GM23248 (cell line): Measurements from ENCODE around the gene LRCH4. TPM values are rescaled to one million over a fixed set of nuclear protein-coding genes. Genes with fewer than 3 reads are reported as not detected.

Source experiments
- DNase-seq: peaks from one replicate; pipeline ENCODE4 v3.0.0-alpha.2; 2015
- H2AFZ ChIP-seq: fragments of 200-600 bp; sonication (generic); 2 replicates; pipeline ENCODE4 v1.6.1; 2016; ENCODE audit warnings: antibody characterized with exemption
- H3F3A ChIP-seq: fragments of 200-600 bp; sonication (generic); 2 replicates; pipeline ENCODE4 v1.6.1; 2016; ENCODE audit warnings: mild to moderate bottlenecking, antibody characterized with exemption, mixed run types; ENCODE audit not compliant: insufficient read depth
- H3K27ac ChIP-seq: fragments of 200-600 bp; sonication (generic); 2 replicates; pipeline ENCODE4 v1.5.1; 2016; ENCODE audit warnings: mild to moderate bottlenecking
- H3K27me3 ChIP-seq: fragments of 200-600 bp; sonication (generic); replicated peaks from 2 replicates; pipeline ENCODE4 v1.6.1; 2016; ENCODE audit warnings: mild to moderate bottlenecking; ENCODE audit not compliant: insufficient read depth
- H3K36me3 ChIP-seq: fragments of 200-600 bp; sonication (generic); 2 replicates; pipeline ENCODE4 v1.6.1; 2016; ENCODE audit warnings: low read depth, mild to moderate bottlenecking
- H3K4me1 ChIP-seq: fragments of 200-600 bp; sonication (generic); 2 replicates; pipeline ENCODE4 v1.6.1; 2016; ENCODE audit warnings: mild to moderate bottlenecking; ENCODE audit not compliant: insufficient read depth
- H3K4me2 ChIP-seq: fragments of 200-600 bp; sonication (generic); one replicate; pipeline ENCODE4 v1.6.1; 2016; ENCODE audit warnings: mild to moderate bottlenecking; ENCODE audit not compliant: unreplicated experiment
- H3K4me3 ChIP-seq: fragments of 200-600 bp; sonication (generic); 2 replicates; pipeline ENCODE4 v1.5.1; 2016; ENCODE audit warnings: mild to moderate bottlenecking
- H3K79me2 ChIP-seq: fragments of 200-600 bp; sonication (generic); 2 replicates; pipeline ENCODE4 v1.6.1; 2016; ENCODE audit warnings: mild to moderate bottlenecking; ENCODE audit not compliant: insufficient read depth
- H3K9ac ChIP-seq: fragments of 200-600 bp; sonication (generic); 2 replicates; pipeline ENCODE4 v1.6.1; 2016; ENCODE audit warnings: mild to moderate bottlenecking
- H3K9me2 ChIP-seq: fragments of 200-600 bp; sonication (generic); 2 replicates; pipeline ENCODE4 v1.6.1; 2016; ENCODE audit warnings: mixed run types, mild to moderate bottlenecking, moderate library complexity; ENCODE audit not compliant: insufficient read depth
- H3K9me3 ChIP-seq: fragments of 200-600 bp; sonication (generic); one replicate; pipeline ENCODE4 v1.6.1; 2017; ENCODE audit warnings: low read depth
- H4K20me1 ChIP-seq: fragments of 200-600 bp; sonication (generic); 2 replicates; pipeline ENCODE4 v1.6.0; 2016; ENCODE audit not compliant: insufficient read depth
- EZH2 ChIP-seq: fragments of 200-600 bp; sonication (generic); IDR thresholded peaks from 2 replicates; pipeline ENCODE4 v1.6.1; 2018; ENCODE audit warnings: antibody characterized with exemption, mild to moderate bottlenecking; ENCODE audit not compliant: insufficient read depth, poor library complexity, severe bottlenecking
- EZH2phosphoT487 ChIP-seq: fragments of 200-600 bp; sonication (generic); IDR thresholded peaks from 2 replicates; pipeline ENCODE4 v1.6.1; 2018; ENCODE audit warnings: antibody characterized with exemption, moderate library complexity, mild to moderate bottlenecking, low read depth; ENCODE audit not compliant: insufficient read depth
- WGBS, 2 experiments: methylation state at CpG; one replicate each; pipeline ENCODE4 v1.1.6; 2015 to 2017; ENCODE audit warnings: low lambda C conversion rate in 2 of 2, low coverage in 1 of 2; ENCODE audit errors: missing lambda C conversion rate in 2 of 2; 5-methylcytosine and 5-hydroxymethylcytosine counted together
- in situ Hi-C: fragments of 300-500 bp; cut with MboI; formaldehyde crosslinking; loops from 2 replicates; pipeline ENCODE4 v1.15.0; 2020
- polyA plus RNA-seq: library from polyadenylated mRNA; unstranded; fragments of >200 nt; fragmentation: Nextera tagmentation; extraction: Ambion mirVana; gene quantifications from 2 replicates; pipeline ENCODE4 v1.2.1, GENCODE V29; 2016
- total RNA-seq: library from RNA; depleted of rRNA; stranded (reverse); fragments of >200 nt; shearing (Covaris generic); gene quantifications from 2 replicates; pipeline ENCODE4 v1.2.3, GENCODE V29; 2014

LRCH4 gene
- total and polyA plus RNA-seq, 2 experiments from 2014 or later = 12.9 to 13.6 TPM

DNA sequence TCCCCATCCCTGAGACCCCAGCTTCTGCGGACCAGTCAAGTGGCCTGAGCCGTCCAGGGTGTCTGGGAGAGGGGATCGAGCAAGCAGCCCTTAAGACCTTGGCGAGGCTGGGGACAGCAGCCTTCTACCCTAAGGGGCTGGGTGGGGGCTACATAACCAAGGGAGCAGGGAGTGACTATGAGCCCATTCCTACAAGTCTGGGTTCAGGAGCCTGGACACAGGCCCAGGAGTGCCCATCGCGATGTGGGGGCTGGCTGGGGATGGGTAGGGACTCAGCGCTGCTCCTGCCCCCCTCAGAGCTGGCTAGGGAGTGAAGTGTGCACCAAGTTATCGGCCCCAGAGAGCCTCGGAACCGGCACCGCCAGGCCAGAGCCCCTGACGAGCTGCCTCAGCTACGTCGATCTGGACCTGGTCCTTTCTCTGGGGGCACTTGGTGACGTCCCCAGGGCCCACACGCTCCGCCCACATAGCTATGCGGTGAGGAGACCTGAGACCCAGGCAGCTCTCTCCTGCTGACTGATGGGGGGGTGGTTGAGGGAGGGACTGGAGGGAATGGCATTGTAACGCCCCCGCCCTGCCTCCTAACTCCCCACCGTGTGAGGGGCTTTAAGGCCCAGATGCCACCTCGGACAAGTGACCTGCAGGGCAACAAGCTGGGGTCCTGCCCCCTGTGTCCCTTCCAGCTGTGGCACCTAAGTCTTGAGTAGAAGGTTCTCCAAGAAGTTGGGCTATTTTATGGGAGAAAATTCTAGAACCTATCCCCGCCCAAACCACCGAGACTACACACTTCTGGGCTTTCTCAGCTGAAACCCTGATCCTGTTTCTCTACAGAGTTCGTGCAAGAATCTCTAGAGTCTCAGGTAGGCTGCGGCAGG is 14.7 kb downstream of the LRCH4 start:
- no peaks in the 10 kb centered on the region; the same call in 1 of the 2 replicates for H3K36me3 ChIP-seq
- DNase-seq = no peak
- TF ChIP-seq EZH2phosphoT487 = no peak
- no peaks in the 10 kb centered on the region for H3K79me2 ChIP-seq
- H3K27ac ChIP-seq = no peak overlapping the region
- no peaks in the 10 kb centered on the region for H4K20me1 ChIP-seq
- H3F3A ChIP-seq = no peaks in the 10 kb centered on the region
- H3K27me3 ChIP-seq = no peaks in the 10 kb centered on the region; the same call in 1 of the 2 replicates
- no peak overlapping the region for H3K4me2 ChIP-seq
- H3K9me3 ChIP-seq = no peaks in the 10 kb centered on the region
- H3K4me3 ChIP-seq = no peak overlapping the region
- 83% methylated on average over 25 to 26 of the region's 26 CpGs for WGBS, 2 experiments
- H3K9ac ChIP-seq = no peak overlapping the region
- H3K4me1 ChIP-seq = no peaks in the 10 kb centered on the region
- in situ Hi-C loops = no loop called here
- no peak overlapping the region for H2AFZ ChIP-seq
- no peaks in the 10 kb centered on the region for H3K9me2 ChIP-seq

DNA sequence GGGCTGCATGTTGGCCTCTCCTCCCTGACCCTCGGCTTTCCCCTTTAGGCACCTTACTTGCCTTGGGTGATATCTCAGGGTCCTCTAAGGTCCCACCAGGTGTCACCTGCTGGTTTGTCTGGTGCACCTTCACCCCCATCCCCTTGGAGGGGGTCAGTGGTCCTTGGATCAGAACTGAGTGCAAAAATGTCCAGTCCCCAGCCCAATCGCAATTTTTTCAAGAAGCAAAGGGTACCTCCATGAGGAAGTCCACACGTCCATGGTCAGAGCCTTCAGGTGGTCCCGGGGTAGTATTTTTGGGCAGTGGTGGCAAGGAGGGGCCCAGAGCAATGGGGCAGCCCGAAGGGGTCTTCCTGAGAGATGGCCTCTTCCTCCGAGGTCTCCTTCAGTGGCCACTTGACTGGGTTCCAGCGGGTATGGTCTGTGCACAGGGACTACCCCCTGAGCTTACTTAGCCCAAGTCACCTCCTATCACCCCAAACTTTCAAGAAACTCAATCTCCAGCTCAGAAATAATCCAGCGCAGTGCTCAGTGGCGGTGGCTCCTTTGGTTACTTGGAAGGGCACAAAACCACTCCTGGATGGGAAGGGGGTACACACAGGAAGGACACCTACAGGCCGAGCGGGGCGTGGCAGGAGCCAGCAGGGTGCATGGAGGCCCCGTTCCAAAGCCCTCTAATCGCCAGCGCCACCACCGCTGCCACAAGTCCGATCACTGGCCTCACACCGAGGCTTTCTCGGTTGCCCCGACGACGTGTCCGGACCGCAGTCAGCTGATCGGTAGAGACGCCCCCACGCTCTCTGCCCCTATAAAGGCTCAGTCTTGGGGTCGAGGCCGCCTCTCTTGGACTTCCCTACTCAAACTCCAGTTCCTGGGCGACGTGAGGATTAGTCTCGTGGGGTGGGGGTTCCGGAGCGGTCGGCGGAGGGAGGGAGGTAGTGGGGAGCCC is 16.8 kb downstream of the LRCH4 start:
- 28% methylated on average over 34 to 36 of the region's 36 CpGs for WGBS, 2 experiments
- no peaks in the 10 kb centered on the region for H3F3A ChIP-seq
- 0 out of 2 replicates have a peak overlapping the region, but pooled peaks have one; percentile 5 for H3K4me3 ChIP-seq
- peak; percentile 61 for DNase-seq
- no peak overlapping the region; the same call in 1 of the 2 replicates for H3K9ac ChIP-seq
- H3K9me3 ChIP-seq = no peaks in the 10 kb centered on the region
- in situ Hi-C loops = no loop called here
- H3K36me3 ChIP-seq = no peaks in the 10 kb centered on the region
- H3K4me1 ChIP-seq = no peaks in the 10 kb centered on the region
- H3K27ac ChIP-seq = no peak overlapping the region
- peak overlapping the region; percentile 71 for H2AFZ ChIP-seq
- H3K9me2 ChIP-seq = no peaks in the 10 kb centered on the region
- H3K4me2 ChIP-seq = peak overlapping the region; percentile 62
- no peaks in the 10 kb centered on the region for H3K79me2 ChIP-seq
- H3K27me3 ChIP-seq = no peaks in the 10 kb centered on the region; the same call in 1 of the 2 replicates
- no peak for TF ChIP-seq EZH2phosphoT487
- TF ChIP-seq EZH2 = no peak
- no peaks in the 10 kb centered on the region for H4K20me1 ChIP-seq

DNA sequence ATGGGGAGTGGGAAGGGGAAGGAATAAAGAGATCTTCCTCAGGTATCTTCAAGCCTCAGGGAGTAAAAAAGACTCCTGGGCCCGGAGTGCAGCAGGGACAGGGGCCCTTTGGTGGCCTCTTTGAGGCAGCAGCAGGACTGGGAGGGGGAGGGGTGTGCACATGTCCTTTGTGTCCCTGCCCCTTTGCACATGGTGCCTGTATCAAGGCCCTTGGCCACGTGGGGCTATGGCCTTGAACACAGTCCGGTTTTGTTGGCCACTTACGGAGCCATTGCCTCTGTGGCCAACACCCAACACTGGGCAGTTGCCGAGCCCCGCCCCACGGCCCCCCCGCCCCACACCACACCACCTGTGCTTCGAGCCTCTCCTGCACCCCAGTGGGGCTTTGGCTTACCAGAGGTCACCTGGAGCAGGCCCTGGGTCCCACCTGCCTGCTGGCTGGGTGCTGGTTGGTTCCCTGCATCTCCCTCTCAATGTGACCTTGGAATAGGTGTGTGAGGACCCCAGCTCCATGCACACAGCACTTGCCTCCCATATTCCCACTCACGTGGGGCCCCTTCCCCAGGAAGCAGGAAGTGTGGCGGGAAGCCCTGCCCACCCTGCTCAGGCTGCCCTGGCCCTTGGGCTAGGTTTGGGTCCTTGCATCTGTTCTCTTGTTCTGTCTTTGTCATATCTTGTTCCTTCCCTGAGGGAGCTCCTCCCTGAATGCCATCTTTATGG is 17.6 kb downstream of the LRCH4 start:
- H2AFZ ChIP-seq = no peak overlapping the region
- H3K9ac ChIP-seq = no peak overlapping the region
- no peak overlapping the region for H3K4me2 ChIP-seq
- H3K27me3 ChIP-seq = no peaks in the 10 kb centered on the region; the same call in 1 of the 2 replicates
- no peak overlapping the region for H3K4me3 ChIP-seq
- in situ Hi-C loops = no loop called here
- no peaks in the 10 kb centered on the region for H3K9me2 ChIP-seq
- no peak for DNase-seq
- no peaks in the 10 kb centered on the region for H3K79me2 ChIP-seq
- WGBS, 2 experiments = 65 to 67% methylated on average over 4 to 11 of the region's 11 CpGs
- no peaks in the 10 kb centered on the region for H3K36me3 ChIP-seq
- H3K27ac ChIP-seq = no peak overlapping the region
- TF ChIP-seq EZH2phosphoT487 = no peak
- TF ChIP-seq EZH2 = no peak
- no peaks in the 10 kb centered on the region for H3F3A ChIP-seq
- H3K9me3 ChIP-seq = no peaks in the 10 kb centered on the region
- H4K20me1 ChIP-seq = no peaks in the 10 kb centered on the region
- no peaks in the 10 kb centered on the region for H3K4me1 ChIP-seq

DNA sequence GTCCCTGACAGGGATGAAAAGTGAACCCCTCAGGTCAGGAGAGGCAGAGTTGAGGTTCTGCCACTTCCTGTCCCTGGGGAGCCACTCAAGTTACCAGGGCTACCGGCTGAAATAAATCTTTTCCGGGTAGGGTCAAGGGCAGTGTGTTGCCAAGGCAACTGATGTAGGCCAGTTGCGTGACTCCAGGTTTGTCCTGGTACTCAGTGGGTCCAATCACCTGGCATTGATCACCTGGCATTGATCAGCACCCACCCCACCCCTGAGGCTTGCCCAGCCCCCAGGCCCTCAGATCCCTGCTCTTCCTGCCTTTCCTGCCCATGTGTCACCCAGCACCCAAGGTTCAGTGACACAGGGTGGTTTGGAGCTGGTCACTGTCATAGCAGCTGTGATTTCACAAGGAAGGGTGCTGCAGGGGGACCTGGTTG is 18.2 kb downstream of the LRCH4 start:
- Histone ChIP-seq H3K9ac (no peak overlapping the region), H3K9me2 (no peaks in the 10 kb centered on the region), H3K4me3 (no peak overlapping the region), H3K4me1 (no peaks in the 10 kb centered on the region), H3K27ac (no peak overlapping the region), H3K79me2 (no peaks in the 10 kb centered on the region), H3K9me3 (no peaks in the 10 kb centered on the region), H2AFZ (no peak overlapping the region), H3K27me3 (no peaks in the 10 kb centered on the region; the same call in 1 of the 2 replicates), H4K20me1 (no peaks in the 10 kb centered on the region), H3F3A (no peaks in the 10 kb centered on the region), H3K36me3 (no peaks in the 10 kb centered on the region), H3K4me2 (no peak overlapping the region)
- WGBS, 2 experiments = 84 to 90% methylated on average over 3 of the region's 3 CpGs
- TF ChIP-seq EZH2 (no peak), EZH2phosphoT487 (no peak)
- DNase-seq = no peak
- in situ Hi-C loops = no loop called here
